ENCODE data around the gene ZNF699. TPM values are rescaled to one million over a fixed set of nuclear protein-coding genes. Genes with fewer than 3 reads are reported as not detected.

ZNF699 gene
- total RNA-seq = 6.7 and 7.1 TPM in 2 replicates

DNA sequence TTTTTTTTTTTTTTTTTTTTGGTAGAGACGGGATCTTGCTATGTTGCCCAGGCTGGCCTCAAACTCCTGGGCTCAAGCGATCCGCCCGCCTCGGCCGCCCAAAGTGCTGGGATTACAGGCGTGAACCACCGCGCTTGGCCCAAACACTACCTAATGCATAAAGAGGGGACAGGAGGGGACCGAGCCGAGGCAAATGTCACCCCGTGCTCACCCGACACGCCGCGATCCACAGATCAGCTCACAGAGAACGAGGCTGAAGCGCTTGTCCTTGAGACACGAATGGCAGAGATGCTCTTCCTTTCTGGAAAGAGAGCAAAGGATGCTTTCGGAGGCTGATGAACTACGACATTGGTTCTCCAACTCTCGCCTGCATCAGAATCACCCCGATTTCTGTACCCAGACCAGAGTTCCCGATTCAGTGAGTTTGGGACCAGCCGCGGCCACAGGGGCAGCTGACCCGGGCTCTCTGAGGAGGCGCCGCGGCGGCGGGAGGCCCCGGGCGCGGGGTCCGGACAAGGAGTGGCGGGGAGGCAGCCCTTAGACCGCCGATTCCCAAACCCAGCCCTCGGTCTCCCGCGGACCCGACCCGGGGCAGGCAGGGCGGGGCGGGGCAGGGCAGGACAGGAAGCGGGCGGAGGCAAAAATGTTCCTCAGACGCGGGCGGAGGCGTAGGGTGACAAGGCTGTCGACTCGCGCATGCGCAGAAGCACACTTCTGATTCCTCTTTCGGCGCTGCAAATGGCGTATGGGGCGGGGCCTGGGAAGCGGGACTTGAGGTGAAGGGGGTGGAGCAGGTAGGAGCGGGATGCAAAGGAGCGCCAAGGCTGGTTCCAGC lies at the start of gene ZNF699:
Gene ZNF699, minus strand, starts transcription at position 700 of the 835 bp plus-strand sequence. CDS start 4,719 bp downstream, outside the sequence.
- intact Hi-C loops (cut with micrococcal nuclease) = loop anchor here (1.0 to 2.0 kb wide), 5 partner anchors 15 to 483 kb away; partner anchors contain the start of genes ZNF266, ZNF317, ZNF426 and ZNF559

DNA sequence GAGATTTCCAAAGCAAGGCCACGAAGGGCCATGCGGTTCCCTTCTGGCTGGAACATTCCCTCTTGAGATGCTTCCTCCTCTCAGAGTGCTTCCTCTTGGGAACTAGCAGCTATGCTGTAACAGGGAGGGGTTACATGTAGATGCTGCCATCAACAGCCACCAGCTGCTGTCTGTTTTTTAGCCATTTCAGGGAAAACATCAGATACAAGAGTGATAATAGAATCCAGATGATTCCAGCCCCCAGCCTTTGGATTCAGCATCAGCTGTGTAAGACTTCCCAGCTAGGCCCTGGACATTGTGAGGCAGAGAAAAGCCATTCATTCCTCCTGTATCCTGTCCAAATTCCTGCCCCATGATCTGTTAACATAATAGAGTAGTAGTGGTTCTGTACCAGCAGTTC lies 45.0 kb upstream of the ZNF699 start:
- intact Hi-C loops (cut with micrococcal nuclease) = no loop called here

GRCh38 chr19:9353011-9353410 lies 43.4 kb upstream of the ZNF699 start:
- intact Hi-C loops (cut with micrococcal nuclease) = no loop called here

- intact Hi-C loops (cut with micrococcal nuclease) = no loop called here
Observed at GRCh38 chr19:9352505-9352904, 42.9 kb upstream of the ZNF699 start.

- intact Hi-C loops (cut with micrococcal nuclease) = no loop called here
Observed at GRCh38 chr19:9348671-9349070, 39.0 kb upstream of the ZNF699 start.

- intact Hi-C loops (cut with micrococcal nuclease) = no loop called here
Observed at GRCh38 chr19:9348253-9348652, 38.6 kb upstream of the ZNF699 start.

GRCh38 chr19:9345005-9345404 lies 35.4 kb upstream of the ZNF699 start:
- intact Hi-C loops (cut with micrococcal nuclease) = no loop called here

- intact Hi-C loops (cut with micrococcal nuclease) = no loop called here
Observed at GRCh38 chr19:9342610-9343304, 33.1 kb upstream of the ZNF699 start.

GRCh38 chr19:9329999-9330398 lies 20.4 kb upstream of the ZNF699 start:
- intact Hi-C loops (cut with micrococcal nuclease) = no loop called here

DNA sequence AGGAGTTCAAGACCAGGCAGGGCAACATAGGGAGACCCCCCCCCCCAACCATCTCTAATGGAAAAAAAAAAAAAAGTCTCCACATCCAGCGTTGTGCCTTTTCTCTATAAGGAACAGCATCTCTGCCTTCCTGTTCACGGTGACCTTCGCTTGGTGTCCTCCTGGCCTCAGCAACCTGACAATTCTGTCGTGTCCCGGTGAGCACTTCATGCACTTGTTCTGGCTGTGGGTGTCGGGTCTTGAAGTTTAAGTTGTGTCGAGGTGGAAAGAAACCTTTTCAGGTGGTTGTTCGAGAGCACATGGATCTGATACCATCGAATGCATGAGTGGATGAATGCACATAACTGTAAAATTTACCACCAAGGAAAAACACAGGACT lies 14.9 kb upstream of the ZNF699 start:
- intact Hi-C loops (cut with micrococcal nuclease) = loop anchor here (1.0 to 5.0 kb wide), 5 partner anchors 15 to 443 kb away; partner anchors contain the start of genes ZNF121, ZNF266, ZNF317 and ZNF699

- intact Hi-C loops (cut with micrococcal nuclease) = loop anchor here (1.0 to 5.0 kb wide), 5 partner anchors 15 to 443 kb away; partner anchors contain the start of genes ZNF121, ZNF266, ZNF317 and ZNF699
Observed at GRCh38 chr19:9323919-9324583, 14.4 kb upstream of the ZNF699 start, which contains the start of gene ZNF559. TSS of gene ZNF559 (plus strand) at chr19:9324179. CDS start at chr19:9338550, 14,371 bp downstream.

DNA sequence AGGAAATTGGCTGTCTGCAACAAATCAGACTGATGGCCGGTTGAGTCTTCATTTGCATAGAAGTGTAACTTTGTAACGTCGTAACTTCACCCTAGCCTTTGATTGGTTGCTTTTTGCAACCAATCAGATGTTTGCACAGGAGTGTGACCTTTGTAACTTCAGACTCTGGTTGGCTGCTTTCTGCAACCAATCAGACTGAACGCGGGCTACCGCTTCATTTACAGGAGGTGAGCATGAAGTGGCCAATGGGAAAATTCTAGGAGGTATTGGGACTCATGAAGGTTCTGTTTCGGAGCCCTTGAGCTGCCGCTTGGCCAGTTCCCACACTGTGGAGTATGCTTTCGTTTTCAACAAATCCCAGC lies 13.9 kb upstream of the ZNF699 start:
- intact Hi-C loops (cut with micrococcal nuclease) = loop anchor here (5.0 kb wide), 1 partner anchor 444 kb away; the partner anchor contains the start of gene ZNF846

GRCh38 chr19:9322201-9322600 lies 12.6 kb upstream of the ZNF699 start:
- intact Hi-C loops (cut with micrococcal nuclease) = loop anchor here (5.0 kb wide), 1 partner anchor 445 kb away; the partner anchor contains the start of gene ZNF846

DNA sequence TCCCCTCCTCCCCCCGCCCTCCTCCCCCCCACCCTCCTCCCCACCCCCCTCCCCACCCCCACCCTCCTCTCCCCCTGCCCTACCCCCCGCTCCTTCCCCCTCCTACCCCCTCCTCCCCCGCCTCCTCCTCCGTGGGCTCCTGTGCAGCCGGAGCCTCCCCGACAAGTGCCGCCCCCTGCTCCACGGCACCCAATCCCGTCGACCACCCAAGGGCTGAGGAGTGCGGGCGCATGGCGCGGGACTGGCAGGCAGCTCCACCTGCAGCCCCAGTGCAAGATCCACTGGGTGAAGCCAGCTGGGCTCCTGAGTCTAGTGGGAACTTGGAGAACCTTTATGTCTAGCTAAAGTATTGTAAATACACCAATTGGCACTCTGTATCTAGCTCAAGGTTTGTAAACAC lies 12.1 kb upstream of the ZNF699 start:
- intact Hi-C loops (cut with micrococcal nuclease) = loop anchor here (5.0 kb wide), 1 partner anchor 446 kb away; the partner anchor contains the start of gene ZNF846

- intact Hi-C loops (cut with micrococcal nuclease) = loop anchor here (5.0 kb wide), 1 partner anchor 446 kb away; the partner anchor contains the start of gene ZNF846
Observed at GRCh38 chr19:9321338-9321737, 11.7 kb upstream of the ZNF699 start.

DNA sequence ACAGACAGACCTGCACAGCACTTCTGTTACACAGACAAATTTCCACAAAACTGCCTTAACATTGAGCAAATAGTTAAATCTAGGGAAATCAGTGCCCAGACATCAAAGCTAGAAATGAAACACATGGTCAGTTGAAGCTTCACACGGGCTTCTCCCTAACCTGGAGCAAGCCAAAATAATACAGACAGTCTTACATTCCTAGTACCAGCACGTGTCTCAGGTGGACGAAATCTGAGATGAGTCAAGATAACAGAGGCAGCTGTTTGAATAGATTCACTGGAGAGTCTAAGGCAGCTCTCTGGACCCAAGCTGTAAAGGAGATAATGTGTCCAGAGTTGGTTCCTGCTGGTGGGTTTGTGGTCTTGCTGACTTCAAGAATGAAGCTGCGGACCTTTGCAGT lies 4.1 kb upstream of the ZNF699 start:
- intact Hi-C loops (cut with micrococcal nuclease) = no loop called here

DNA sequence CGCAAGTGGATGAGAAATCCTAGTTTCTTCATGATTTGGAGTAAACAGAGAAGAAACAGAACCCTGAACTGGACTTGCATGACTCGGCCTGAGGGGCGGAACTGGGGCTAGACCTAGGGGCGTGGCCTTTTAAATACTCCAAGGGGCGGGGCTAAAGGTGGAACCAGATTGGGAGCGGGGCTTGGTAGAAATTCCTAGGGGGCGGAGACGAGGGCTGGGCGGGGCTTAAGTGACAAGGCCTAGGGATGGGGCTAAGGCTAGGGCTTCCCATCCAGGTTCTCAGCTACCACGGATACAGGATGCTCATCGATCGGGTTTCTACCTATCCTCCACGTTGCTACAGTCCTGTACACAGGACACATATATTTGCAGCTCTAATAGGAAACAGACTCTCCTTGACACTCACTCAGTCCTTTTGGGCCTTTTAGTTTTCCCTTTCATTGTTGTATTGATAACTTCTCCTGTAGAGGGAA lies 372 bp upstream of the ZNF699 start:
- intact Hi-C loops (cut with micrococcal nuclease) = loop anchor here (1.0 to 2.0 kb wide), 5 partner anchors 14 to 482 kb away; partner anchors contain the start of genes ZNF266, ZNF317, ZNF426 and ZNF559

DNA sequence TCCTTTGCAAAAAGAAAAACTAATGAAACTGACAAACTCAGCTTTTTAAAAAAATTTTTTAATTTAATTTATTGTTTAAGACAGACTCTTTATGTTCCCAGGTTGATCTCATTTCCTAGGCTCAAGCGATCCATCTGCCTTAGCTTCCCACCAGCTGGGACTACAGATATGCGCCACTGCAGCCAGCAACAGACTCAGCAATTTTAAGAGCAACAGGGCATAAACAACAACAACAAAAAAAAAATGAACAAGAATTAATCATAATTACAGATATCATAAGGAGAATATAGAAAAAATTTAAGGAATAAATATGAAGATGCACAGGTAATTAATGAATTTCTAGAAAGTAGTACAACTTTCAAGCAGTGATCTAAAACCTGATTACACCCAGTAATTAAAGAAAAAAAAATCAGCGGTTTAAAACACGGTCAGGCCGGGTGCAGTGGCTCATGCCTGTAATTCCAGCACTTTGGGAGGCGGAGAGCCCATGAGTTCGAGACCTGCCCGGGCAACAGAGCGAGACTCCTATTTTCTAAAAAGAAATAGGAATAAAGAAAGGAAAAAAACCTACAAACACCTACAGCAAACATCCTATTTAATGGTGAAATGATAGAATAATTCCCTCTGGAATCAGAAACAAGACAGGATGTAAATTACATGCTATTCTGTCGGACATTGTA lies 1.4 kb downstream of the ZNF699 start:
- intact Hi-C loops (cut with micrococcal nuclease) = loop anchor here (2.0 kb wide), 1 partner anchor 231 kb away; the partner anchor contains the start of gene ZNF426

DNA sequence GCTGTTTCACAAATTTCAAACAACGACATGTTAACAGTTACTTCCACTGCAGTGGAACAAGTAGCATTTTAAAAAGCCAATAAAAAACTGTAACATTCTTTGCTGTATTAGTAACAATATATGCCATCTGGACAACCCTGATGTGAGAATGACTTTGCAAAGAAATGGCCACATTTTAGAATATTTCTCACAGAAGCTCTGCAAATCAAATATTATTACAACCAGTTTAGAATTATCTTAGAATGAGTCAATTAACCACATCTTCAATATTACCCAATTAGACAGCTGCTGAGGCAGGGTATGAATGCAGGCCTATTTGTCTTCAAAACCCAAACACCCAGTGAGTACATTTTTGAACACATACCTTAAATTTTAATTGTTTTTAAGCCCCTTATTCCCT lies 3.2 kb downstream of the ZNF699 start:
- intact Hi-C loops (cut with micrococcal nuclease) = no loop called here

GRCh38 chr19:9296336-9296735 lies 13.3 kb downstream of the ZNF699 start:
- intact Hi-C loops (cut with micrococcal nuclease) = no loop called here

Measured in T-helper 2 cell treated with Interferon-gamma antibody and Interleukin-4, amounts not matched to agents 100 ng/mL and 5 ng/mL, for 36 hours (primary cell).